ENCODE data around the gene RIMS1. TPM values are rescaled to one million over a fixed set of nuclear protein-coding genes. Genes with fewer than 3 reads are reported as not detected.

The RIMS1 gene
- total and polyA plus RNA-seq, 9 of the 15 experiments (the other 6 are each of a cell fraction or from before 2014, with no cell fraction given): not detected

DNA sequence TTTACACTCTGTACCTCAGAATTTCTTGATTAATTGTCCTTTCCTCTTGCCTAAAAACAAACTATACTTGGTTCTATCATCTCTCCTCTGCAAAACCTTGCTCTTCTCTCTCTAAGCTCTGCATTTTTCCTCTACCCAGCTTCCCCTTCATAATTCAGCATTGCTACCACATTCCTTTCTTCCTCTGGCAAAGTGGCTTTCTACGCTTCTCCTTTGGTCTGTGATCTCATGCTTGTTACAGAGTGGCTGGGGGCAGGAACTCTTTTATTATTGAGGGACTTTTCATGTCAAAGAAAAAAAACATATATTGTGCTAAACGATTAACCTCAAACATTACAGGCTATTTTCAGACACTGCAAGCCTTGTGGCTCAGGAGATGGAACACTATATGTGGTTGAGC lies 402.2 kb downstream of the RIMS1 start:
- intact Hi-C loops (cut with micrococcal nuclease) (no loop called here), in situ Hi-C loops (cut with MboI) (no loop called here)
- H3K9ac ChIP-seq (ENCODE audit: insufficient read depth in 1 of 2, low read depth in 2 of 2, low read length in 2 of 2): no peak overlapping the region
- no peaks in the 10 kb centered on the region for H3K27me3 ChIP-seq (ENCODE audit: control insufficient read depth in 2 of 2, insufficient read depth in 2 of 2, low read length in 2 of 2)
- no peak overlapping the region for H3K27ac ChIP-seq (ENCODE audit: extremely low read depth, low read depth, low read length)
- H3K4me2 ChIP-seq (ENCODE audit: insufficient read depth, low read length): no peak overlapping the region
- ChIA-PET CTCF (ENCODE audit: low intra/inter-chr PET ratio) (no interaction called here), POLR2A (no interaction called here)
- H3K9me3 ChIP-seq (replicated peaks; ENCODE audit: control insufficient read depth, insufficient read depth, low read depth, low read length): no peaks in the 10 kb centered on the region
- no peaks in the 10 kb centered on the region for H3K9me1 ChIP-seq (ENCODE audit: control insufficient read depth, insufficient read depth, low read length)
- H3K4me1 ChIP-seq (replicated peaks in 1 of 2; ENCODE audit: control insufficient read depth in 2 of 2, insufficient read depth in 2 of 2, low read length in 2 of 2): no peaks in the 10 kb centered on the region
- TF ChIP-seq TCF7L2 (IDR thresholded peaks at IDR 0.05; ENCODE audit: low read depth, low read length) (no peak), MCM2 (IDR thresholded peaks at IDR 0.05; ENCODE audit: low read depth) (no peak), PTTG1 (tag; IDR thresholded peaks at IDR 0.05; ENCODE audit: low read depth) (no peak), EZH2 (IDR thresholded peaks at IDR 0.05; ENCODE audit: borderline replicate concordance, low read depth, low read length) (no peak), HMG20B (CRISPR knock-in tag; IDR thresholded peaks at IDR 0.05) (no peak), L3MBTL2 (IDR thresholded peaks at IDR 0.05) (no peak), FOXJ3 (CRISPR knock-in tag; IDR thresholded peaks at IDR 0.05) (no peak), ZNF695 (CRISPR knock-in tag; IDR thresholded peaks at IDR 0.05) (no peak), CBFA2T3 (IDR thresholded peaks at IDR 0.05) (no peak), MEIS2 (IDR thresholded peaks at IDR 0.05; ENCODE audit: partially characterized antibody) (no peak), CTBP1 (IDR thresholded peaks at IDR 0.05; ENCODE audit: borderline replicate concordance) (no peak)
- TF ChIP-seq, protein P1, sequence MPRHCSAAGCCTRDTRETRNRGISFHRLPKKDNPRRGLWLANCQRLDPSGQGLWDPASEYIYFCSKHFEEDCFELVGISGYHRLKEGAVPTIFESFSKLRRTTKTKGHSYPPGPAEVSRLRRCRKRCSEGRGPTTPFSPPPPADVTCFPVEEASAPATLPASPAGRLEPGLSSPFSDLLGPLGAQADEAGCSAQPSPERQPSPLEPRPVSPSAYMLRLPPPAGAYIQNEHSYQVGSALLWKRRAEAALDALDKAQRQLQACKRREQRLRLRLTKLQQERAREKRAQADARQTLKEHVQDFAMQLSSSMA (CRISPR knock-in tag; IDR thresholded peaks at IDR 0.05): no peak
- TF ChIP-seq, protein P2, sequence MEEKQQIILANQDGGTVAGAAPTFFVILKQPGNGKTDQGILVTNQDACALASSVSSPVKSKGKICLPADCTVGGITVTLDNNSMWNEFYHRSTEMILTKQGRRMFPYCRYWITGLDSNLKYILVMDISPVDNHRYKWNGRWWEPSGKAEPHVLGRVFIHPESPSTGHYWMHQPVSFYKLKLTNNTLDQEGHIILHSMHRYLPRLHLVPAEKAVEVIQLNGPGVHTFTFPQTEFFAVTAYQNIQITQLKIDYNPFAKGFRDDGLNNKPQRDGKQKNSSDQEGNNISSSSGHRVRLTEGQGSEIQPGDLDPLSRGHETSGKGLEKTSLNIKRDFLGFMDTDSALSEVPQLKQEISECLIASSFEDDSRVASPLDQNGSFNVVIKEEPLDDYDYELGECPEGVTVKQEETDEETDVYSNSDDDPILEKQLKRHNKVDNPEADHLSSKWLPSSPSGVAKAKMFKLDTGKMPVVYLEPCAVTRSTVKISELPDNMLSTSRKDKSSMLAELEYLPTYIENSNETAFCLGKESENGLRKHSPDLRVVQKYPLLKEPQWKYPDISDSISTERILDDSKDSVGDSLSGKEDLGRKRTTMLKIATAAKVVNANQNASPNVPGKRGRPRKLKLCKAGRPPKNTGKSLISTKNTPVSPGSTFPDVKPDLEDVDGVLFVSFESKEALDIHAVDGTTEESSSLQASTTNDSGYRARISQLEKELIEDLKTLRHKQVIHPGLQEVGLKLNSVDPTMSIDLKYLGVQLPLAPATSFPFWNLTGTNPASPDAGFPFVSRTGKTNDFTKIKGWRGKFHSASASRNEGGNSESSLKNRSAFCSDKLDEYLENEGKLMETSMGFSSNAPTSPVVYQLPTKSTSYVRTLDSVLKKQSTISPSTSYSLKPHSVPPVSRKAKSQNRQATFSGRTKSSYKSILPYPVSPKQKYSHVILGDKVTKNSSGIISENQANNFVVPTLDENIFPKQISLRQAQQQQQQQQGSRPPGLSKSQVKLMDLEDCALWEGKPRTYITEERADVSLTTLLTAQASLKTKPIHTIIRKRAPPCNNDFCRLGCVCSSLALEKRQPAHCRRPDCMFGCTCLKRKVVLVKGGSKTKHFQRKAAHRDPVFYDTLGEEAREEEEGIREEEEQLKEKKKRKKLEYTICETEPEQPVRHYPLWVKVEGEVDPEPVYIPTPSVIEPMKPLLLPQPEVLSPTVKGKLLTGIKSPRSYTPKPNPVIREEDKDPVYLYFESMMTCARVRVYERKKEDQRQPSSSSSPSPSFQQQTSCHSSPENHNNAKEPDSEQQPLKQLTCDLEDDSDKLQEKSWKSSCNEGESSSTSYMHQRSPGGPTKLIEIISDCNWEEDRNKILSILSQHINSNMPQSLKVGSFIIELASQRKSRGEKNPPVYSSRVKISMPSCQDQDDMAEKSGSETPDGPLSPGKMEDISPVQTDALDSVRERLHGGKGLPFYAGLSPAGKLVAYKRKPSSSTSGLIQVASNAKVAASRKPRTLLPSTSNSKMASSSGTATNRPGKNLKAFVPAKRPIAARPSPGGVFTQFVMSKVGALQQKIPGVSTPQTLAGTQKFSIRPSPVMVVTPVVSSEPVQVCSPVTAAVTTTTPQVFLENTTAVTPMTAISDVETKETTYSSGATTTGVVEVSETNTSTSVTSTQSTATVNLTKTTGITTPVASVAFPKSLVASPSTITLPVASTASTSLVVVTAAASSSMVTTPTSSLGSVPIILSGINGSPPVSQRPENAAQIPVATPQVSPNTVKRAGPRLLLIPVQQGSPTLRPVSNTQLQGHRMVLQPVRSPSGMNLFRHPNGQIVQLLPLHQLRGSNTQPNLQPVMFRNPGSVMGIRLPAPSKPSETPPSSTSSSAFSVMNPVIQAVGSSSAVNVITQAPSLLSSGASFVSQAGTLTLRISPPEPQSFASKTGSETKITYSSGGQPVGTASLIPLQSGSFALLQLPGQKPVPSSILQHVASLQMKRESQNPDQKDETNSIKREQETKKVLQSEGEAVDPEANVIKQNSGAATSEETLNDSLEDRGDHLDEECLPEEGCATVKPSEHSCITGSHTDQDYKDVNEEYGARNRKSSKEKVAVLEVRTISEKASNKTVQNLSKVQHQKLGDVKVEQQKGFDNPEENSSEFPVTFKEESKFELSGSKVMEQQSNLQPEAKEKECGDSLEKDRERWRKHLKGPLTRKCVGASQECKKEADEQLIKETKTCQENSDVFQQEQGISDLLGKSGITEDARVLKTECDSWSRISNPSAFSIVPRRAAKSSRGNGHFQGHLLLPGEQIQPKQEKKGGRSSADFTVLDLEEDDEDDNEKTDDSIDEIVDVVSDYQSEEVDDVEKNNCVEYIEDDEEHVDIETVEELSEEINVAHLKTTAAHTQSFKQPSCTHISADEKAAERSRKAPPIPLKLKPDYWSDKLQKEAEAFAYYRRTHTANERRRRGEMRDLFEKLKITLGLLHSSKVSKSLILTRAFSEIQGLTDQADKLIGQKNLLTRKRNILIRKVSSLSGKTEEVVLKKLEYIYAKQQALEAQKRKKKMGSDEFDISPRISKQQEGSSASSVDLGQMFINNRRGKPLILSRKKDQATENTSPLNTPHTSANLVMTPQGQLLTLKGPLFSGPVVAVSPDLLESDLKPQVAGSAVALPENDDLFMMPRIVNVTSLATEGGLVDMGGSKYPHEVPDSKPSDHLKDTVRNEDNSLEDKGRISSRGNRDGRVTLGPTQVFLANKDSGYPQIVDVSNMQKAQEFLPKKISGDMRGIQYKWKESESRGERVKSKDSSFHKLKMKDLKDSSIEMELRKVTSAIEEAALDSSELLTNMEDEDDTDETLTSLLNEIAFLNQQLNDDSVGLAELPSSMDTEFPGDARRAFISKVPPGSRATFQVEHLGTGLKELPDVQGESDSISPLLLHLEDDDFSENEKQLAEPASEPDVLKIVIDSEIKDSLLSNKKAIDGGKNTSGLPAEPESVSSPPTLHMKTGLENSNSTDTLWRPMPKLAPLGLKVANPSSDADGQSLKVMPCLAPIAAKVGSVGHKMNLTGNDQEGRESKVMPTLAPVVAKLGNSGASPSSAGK (IDR thresholded peaks at IDR 0.05): no peak
- no peak for ATAC-seq
- H2AFZ ChIP-seq (ENCODE audit: low read depth, low read length): no peak overlapping the region
- H3K79me2 ChIP-seq (ENCODE audit: control insufficient read depth, insufficient read depth, low read length): no peaks in the 10 kb centered on the region
- DNase-seq (ENCODE audit: extremely low read depth in 1 of 4, low spot score in 3 of 4): no peak
- no TSS peak for BruUV-seq (replicated peaks)
- H3K36me3 ChIP-seq (ENCODE audit: control insufficient read depth, insufficient read depth, low read length): no peaks in the 10 kb centered on the region
- no peak for FAIRE-seq
- H3K4me3 ChIP-seq: no peak overlapping the region
- 12% methylated on average over 2 of the region's 2 CpGs for WGBS (ENCODE audit: insufficient coverage, low coverage, missing lambda C conversion rate)
- H4K20me1 ChIP-seq (replicated peaks; ENCODE audit: control insufficient read depth, insufficient read depth, low read length): no peaks in the 10 kb centered on the region
